ENCODE results near the gene SYT1. TPM values are rescaled to one million over a fixed set of nuclear protein-coding genes. Genes with fewer than 3 reads are reported as not detected.

The SYT1 gene
- total RNA-seq, 2 donors from 2014 or later: 1.0 to 22.7 TPM

GRCh38 chr12:79217306-79217705, 352.7 kb downstream of the SYT1 start:
- intact Hi-C loops (cut with DNase I): no loop called here

GRCh38 chr12:79223210-79223609, 358.6 kb downstream of the SYT1 start:
- no peak for DNase-seq

More at GRCh38 chr12:79217306-79217705, 352.7 kb downstream of the SYT1 start:
- no peak for DNase-seq
- Histone ChIP-seq H3K27me3 (no peaks in the 10 kb centered on the region), H3K4me1 (no peaks in the 10 kb centered on the region), H3K9me3 (no peaks in the 10 kb centered on the region), H3K36me3 (replicated peaks in 1 of 2; ENCODE audit: insufficient read depth in 1 of 2, low read depth in 2 of 2) (no peaks in the 10 kb centered on the region), H3K4me3 (no peak overlapping the region), H3K27ac (no peak overlapping the region)
- WGBS, 2 donors: 28 to 34% methylated on average over 6 of the region's 6 CpGs
- ATAC-seq: no peak
- TF ChIP-seq CTCF (IDR thresholded peaks at IDR 0.05) (no peak), POLR2A (IDR thresholded peaks at IDR 0.05) (no peak)

GRCh38 chr12:79223761-79224160, 359.2 kb downstream of the SYT1 start:
- ATAC-seq: no peak
- no peak for TF ChIP-seq POLR2A (IDR thresholded peaks at IDR 0.05)
- no peak for TF ChIP-seq CTCF (IDR thresholded peaks at IDR 0.05)
- Histone ChIP-seq H3K27me3 (no peaks in the 10 kb centered on the region), H3K4me1 (no peaks in the 10 kb centered on the region), H3K4me3 (no peak overlapping the region), H3K36me3 (replicated peaks in 1 of 2; ENCODE audit: insufficient read depth in 1 of 2, low read depth in 2 of 2) (no peaks in the 10 kb centered on the region), H3K9me3 (no peaks in the 10 kb centered on the region), H3K27ac (no peak overlapping the region)
- WGBS, 2 donors: 63 to 69% methylated on average over 2 of the region's 2 CpGs
- intact Hi-C loops (cut with DNase I): no loop called here
- no peak for DNase-seq

More at GRCh38 chr12:79223210-79223609, 358.6 kb downstream of the SYT1 start:
- Histone ChIP-seq H3K27me3 (no peaks in the 10 kb centered on the region), H3K9me3 (no peaks in the 10 kb centered on the region), H3K4me1 (no peaks in the 10 kb centered on the region), H3K36me3 (replicated peaks in 1 of 2; ENCODE audit: insufficient read depth in 1 of 2, low read depth in 2 of 2) (no peaks in the 10 kb centered on the region), H3K4me3 (no peak overlapping the region), H3K27ac (no peak overlapping the region)
- TF ChIP-seq CTCF (IDR thresholded peaks at IDR 0.05) (no peak), POLR2A (IDR thresholded peaks at IDR 0.05) (no peak)
- 61 to 100% methylated on average over 1 of the region's 1 CpG for WGBS, 2 donors
- no peak for ATAC-seq
- intact Hi-C loops (cut with DNase I): no loop called here

- TF ChIP-seq POLR2A (IDR thresholded peaks at IDR 0.05): no peak
- no peak for TF ChIP-seq CTCF (IDR thresholded peaks at IDR 0.05)
- 64 to 70% methylated on average over 1 of the region's 1 CpG for WGBS, 2 donors
- H3K36me3 ChIP-seq (replicated peaks in 1 of 2; ENCODE audit: insufficient read depth in 1 of 2, low read depth in 2 of 2): no peaks in the 10 kb centered on the region
- ATAC-seq (no peak), DNase-seq (no peak)
- H3K27ac ChIP-seq: no peak overlapping the region
- no peaks in the 10 kb centered on the region for H3K4me1 ChIP-seq
- intact Hi-C loops (cut with DNase I): no loop called here
- no peak overlapping the region for H3K4me3 ChIP-seq
- H3K27me3 ChIP-seq: no peaks in the 10 kb centered on the region
- no peaks in the 10 kb centered on the region for H3K9me3 ChIP-seq
Observed at GRCh38 chr12:79227091-79227490, 362.5 kb downstream of the SYT1 start.

- H3K4me3 ChIP-seq: no peak overlapping the region
- no peaks in the 10 kb centered on the region for H3K4me1 ChIP-seq
- H3K27ac ChIP-seq: no peak overlapping the region
- H3K36me3 ChIP-seq (replicated peaks in 1 of 2; ENCODE audit: insufficient read depth in 1 of 2, low read depth in 2 of 2): no peaks in the 10 kb centered on the region
- DNase-seq (no peak), ATAC-seq (no peak)
- H3K9me3 ChIP-seq: no peaks in the 10 kb centered on the region
- intact Hi-C loops (cut with DNase I): no loop called here
- TF ChIP-seq CTCF (IDR thresholded peaks at IDR 0.05) (no peak), POLR2A (IDR thresholded peaks at IDR 0.05) (no peak)
- WGBS, 2 donors: 67 to 80% methylated on average over 3 of the region's 3 CpGs
- no peaks in the 10 kb centered on the region for H3K27me3 ChIP-seq
Observed at GRCh38 chr12:79227646-79228045, 363.1 kb downstream of the SYT1 start.
